HG03196 (cell line): Measurements from ENCODE around the gene DCXR.

Source experiments
- ATAC-seq: cut with Tn5 transposase; IDR thresholded peaks from one replicate; pipeline ENCODE4 v1.9.1; 2021; ENCODE audit not compliant: unreplicated experiment

DCXR gene

GRCh38 chr17:81998691-81999438 is 38.6 kb downstream of the DCXR start:
- no peak for ATAC-seq

GRCh38 chr17:81998212-81998611 is 39.3 kb downstream of the DCXR start:
- no peak for ATAC-seq

- no peak for ATAC-seq
Measured at GRCh38 chr17:81996757-81997441, 40.6 kb downstream of the DCXR start.

GRCh38 chr17:81996232-81996756 is 41.2 kb downstream of the DCXR start:
- no peak for ATAC-seq

GRCh38 chr17:81995463-81996231 is 41.9 kb downstream of the DCXR start:
- no peak for ATAC-seq

GRCh38 chr17:81994593-81995462 is 42.7 kb downstream of the DCXR start:
- ATAC-seq, result no peak

GRCh38 chr17:81993729-81994592 is 43.5 kb downstream of the DCXR start:
- ATAC-seq, result no peak

GRCh38 chr17:81992306-81993102 is 45.0 kb downstream of the DCXR start:
- ATAC-seq, result no peak

- no peak for ATAC-seq
Measured at GRCh38 chr17:81991684-81992305, 45.7 kb downstream of the DCXR start.

GRCh38 chr17:81990836-81991683 is 46.4 kb downstream of the DCXR start:
- no peak for ATAC-seq

GRCh38 chr17:81987161-81987770 is 50.2 kb downstream of the DCXR start:
- ATAC-seq, result no peak

- ATAC-seq, result no peak
Measured at GRCh38 chr17:81986606-81987005, 50.9 kb downstream of the DCXR start.
